Keratinocyte (primary cell): ENCODE results near the gene WWC1.

Experiments
- CTCF ChIP-seq, 3 experiments: IDR thresholded peaks in 1 of 3; conservative IDR thresholded peaks in 1 of 3; optimal IDR thresholded peaks in 1 of 3; 2 replicates in 2 of 3; 3 replicates in 1 of 3; pipeline versions ENCODE3 to v1.5.1; 2011; ENCODE audit warnings: low read length in 3 of 3, mild to moderate bottlenecking in 3 of 3, moderate library complexity in 2 of 3, control low read depth in 1 of 3, inconsistent platforms in 1 of 3; ENCODE audit not compliant: insufficient read depth in 2 of 3; ENCODE audit errors: extremely low read depth in 1 of 3
- EZH2 ChIP-seq: IDR thresholded peaks from one replicate; pipeline ENCODE4 v1.6.1; 2012; ENCODE audit warnings: inconsistent platforms, mild to moderate bottlenecking, low read length, moderate library complexity

- TF ChIP-seq CTCF (optimal IDR thresholded peaks at IDR 0.05 in 1 of 3, IDR thresholded peaks at IDR 0.05 in 1 of 3, conservative IDR thresholded peaks at IDR 0.05 in 1 of 3; ENCODE audit: extremely low read depth in 1 of 3, insufficient read depth in 2 of 3, low read length in 3 of 3), result no peak
- no peak for TF ChIP-seq EZH2
Measured at GRCh38 chr5:168430296-168430695, 138.9 kb downstream of the WWC1 start.
